ENCODE results near the gene ZG16B.

GRCh38 chr16:2848933-2849725 is 19.0 kb downstream of the ZG16B start:
- TF ChIP-seq, protein P1, sequence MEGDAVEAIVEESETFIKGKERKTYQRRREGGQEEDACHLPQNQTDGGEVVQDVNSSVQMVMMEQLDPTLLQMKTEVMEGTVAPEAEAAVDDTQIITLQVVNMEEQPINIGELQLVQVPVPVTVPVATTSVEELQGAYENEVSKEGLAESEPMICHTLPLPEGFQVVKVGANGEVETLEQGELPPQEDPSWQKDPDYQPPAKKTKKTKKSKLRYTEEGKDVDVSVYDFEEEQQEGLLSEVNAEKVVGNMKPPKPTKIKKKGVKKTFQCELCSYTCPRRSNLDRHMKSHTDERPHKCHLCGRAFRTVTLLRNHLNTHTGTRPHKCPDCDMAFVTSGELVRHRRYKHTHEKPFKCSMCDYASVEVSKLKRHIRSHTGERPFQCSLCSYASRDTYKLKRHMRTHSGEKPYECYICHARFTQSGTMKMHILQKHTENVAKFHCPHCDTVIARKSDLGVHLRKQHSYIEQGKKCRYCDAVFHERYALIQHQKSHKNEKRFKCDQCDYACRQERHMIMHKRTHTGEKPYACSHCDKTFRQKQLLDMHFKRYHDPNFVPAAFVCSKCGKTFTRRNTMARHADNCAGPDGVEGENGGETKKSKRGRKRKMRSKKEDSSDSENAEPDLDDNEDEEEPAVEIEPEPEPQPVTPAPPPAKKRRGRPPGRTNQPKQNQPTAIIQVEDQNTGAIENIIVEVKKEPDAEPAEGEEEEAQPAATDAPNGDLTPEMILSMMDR (IDR thresholded peaks at IDR 0.05; ENCODE audit: low read depth, low read length): no peak
- TF ChIP-seq, protein P2, sequence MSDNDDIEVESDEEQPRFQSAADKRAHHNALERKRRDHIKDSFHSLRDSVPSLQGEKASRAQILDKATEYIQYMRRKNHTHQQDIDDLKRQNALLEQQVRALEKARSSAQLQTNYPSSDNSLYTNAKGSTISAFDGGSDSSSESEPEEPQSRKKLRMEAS (IDR thresholded peaks at IDR 0.05; ENCODE audit: low read depth, low read length): no peak
- no peak for TF ChIP-seq POLR2A (IDR thresholded peaks at IDR 0.05; ENCODE audit: extremely low read depth, insufficient read length)
